ENCODE data around the gene RFXANK.

The RFXANK gene

DNA sequence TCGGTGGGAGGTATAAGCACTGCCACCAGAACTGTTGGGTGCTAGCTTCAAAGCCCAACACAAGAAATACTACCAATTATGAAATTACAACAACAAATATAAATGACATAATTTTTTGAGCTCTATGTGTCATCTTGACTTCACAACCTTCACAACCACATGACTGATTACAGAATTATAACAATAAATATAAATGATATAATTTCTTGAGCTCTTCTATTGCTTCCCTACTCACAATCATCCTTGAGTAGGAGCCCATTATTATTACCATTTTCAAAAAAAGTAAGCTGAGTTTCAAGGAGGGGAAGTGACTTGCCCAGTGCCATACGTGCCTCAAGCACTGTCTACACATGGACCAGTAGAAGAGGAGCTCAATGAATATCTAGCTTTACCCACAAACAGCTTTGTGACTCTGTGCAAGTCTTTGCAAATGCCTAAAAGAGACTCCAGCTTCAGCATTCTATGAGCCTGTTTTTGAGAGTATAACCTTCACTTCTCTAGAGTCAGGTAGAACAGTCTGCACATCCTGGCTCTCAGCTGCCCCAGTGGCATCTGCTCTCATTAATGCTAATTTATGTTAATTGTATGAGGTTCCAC, 42.3 kb downstream of the RFXANK start:
- DNase-seq = no peak

DNA sequence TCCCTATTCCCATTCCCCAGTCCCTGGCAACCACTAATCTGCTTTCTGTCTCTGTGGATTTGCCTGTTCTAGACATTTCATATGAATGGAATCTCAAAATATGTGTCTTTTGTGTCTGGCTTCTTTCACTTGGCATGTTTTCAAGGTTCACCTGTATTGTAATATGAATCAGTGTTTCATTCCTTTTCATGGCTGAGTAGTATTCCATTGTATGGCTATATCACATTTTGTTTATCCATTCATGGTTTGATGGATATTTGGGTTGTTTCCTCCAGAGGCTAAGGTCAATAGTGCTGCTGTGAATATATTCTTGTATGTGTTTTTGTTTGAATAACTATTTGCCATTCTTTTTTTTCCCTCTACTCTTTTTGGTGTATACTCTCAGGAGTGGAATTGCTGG, 44.1 kb downstream of the RFXANK start:
- DNase-seq = no peak

DNA sequence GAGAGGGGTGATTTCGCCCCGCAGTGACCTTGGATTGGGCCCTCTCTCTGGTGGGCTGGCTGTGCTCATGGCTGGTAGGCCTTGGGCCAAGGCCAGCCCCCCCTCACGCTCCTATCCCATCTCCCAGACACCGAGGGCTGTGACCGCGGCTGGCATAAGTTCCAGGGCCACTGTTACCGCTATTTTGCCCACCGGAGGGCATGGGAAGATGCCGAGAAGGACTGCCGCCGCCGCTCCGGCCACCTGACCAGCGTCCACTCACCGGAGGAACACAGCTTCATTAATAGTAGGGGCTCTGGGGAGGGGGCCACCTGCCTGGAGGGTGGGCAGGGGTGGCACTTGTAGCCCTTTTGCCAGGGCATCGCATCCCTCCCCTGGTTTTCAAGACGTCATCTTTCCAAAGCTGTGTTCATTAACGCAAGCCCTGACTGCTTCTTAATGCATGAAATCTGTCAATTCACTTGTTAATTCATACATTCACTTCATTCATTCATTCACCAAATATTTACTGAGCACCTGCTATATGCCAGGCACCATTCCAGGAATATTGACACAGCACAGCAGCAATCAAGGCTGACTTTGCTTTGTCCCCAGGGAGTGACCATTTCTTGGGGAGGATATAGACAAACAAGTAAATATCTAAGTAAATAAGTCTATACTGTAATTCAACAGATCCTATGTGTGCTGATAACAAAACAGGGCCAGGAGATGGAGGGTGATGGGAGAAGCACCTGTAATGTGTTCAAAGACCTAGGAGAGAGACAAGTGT, 46.3 kb downstream of the RFXANK start:
- no peak for DNase-seq

DNA sequence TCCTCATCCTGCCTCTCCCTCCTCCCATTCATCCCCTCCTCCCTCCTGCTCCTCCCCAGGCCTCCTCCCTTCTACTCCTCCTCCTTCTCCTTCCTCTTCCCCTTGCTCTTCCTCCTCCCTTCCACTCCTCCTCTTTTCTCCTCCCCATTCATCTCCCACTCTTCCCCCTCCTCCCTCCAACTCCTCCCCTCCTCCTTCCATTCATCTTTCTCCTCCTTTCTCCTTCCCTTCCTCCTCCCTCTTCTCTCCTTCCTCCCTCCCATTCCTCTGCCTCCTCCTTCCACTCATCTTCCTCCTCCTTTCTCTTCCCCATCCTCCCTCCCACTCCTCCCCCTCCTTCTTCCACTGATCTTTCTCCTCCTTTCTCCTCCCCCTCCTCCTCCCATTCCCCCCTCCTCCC, 47.6 kb downstream of the RFXANK start:
- DNase-seq = no peak

DNA sequence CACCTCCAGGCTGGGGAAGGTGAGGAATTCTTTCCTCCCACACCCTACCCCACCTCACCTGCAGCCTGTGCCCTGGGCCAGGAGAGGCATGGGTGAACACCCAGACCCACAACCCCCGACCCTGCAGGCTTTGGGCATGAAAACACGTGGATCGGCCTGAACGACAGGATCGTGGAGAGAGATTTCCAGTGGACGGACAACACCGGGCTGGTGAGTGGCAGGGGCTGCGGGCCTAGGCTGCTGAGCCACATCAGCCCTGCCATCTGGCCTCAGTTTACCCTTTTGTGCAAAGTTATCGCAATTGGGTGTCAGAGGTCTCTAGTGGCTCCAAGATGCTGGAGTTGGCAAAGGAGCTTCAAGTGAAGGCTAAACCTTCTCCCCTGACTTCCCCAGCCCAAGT, 48.4 kb downstream of the RFXANK start:
- DNase-seq = no peak

DNA sequence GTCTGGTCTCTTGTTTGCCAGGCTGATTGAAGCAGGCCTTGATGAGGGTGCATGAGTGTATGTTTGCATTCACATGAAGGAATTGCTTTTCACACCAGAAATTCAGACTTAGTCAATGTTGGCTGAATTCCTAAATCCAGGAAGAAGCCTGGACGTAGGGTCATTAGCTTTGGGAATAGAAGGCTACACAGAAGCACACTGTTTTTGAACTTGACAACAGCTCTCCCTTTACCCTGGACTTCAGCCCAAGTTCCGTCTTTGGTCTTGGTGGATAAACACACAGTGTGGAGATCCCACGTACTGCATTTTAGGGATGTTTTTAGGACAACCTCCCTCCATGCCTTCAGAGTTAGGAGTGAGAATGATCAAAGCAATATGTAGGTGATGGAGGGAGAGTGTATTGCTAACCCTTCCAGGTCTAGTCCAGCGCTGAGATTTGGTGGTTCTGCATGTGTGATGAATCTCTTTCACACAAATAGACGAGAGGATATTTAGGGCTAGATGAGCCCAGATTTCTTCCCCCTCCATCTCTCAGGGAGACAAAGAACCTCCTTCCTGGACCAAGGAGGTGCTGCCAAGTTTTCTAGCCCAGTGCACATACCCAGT, 58.2 kb downstream of the RFXANK start:
- DNase-seq = no peak
